GM12891 (cell line): ENCODE measurements around the gene EFCAB13.

ENCODE experiments used
- PAX5 ChIP-seq: IDR thresholded peaks from 2 replicates; pipeline ENCODE4 v1.6.1; 2011; ENCODE audit warnings: low read length, moderate library complexity, mild to moderate bottlenecking; ENCODE audit not compliant: insufficient read depth, severe bottlenecking
- POLR2A ChIP-seq: IDR thresholded peaks from 2 replicates; pipeline ENCODE4 v1.6.1; 2011; ENCODE audit warnings: low read depth, low read length, control low read depth
- POLR2AphosphoS5 ChIP-seq: IDR thresholded peaks from 2 replicates; pipeline ENCODE4 v1.6.1; 2011; ENCODE audit warnings: low read depth, low read length, control low read depth
- POU2F2 ChIP-seq: IDR thresholded peaks from 2 replicates; pipeline ENCODE4 v1.6.1; 2011; ENCODE audit warnings: low read depth, mild to moderate bottlenecking, control low read depth, low read length, moderate library complexity
- SPI1 ChIP-seq: IDR thresholded peaks from 2 replicates; pipeline ENCODE4 v1.6.1; 2011; ENCODE audit warnings: low read depth, low read length, control low read depth
- TAF1 ChIP-seq: IDR thresholded peaks from 2 replicates; pipeline ENCODE4 v1.6.1; 2011; ENCODE audit warnings: low read depth, low read length, control low read depth

GRCh38 chr17:47301161-47301560, 22.6 kb upstream of the EFCAB13 start:
- TF ChIP-seq POLR2AphosphoS5 (no peak), POLR2A (no peak), TAF1 (no peak), POU2F2 (no peak), SPI1 (no peak), PAX5 (no peak)
